Fibroblast of mammary gland (primary cell): ENCODE data around the gene LRP11.
"Not testable (repeated sequence)": the region's sequence is repeated elsewhere in the genome, so short reads cannot be mapped to it uniquely, and the experiment has no call there.

ENCODE experiments used
- DNase-seq: peaks from one replicate; pipeline ENCODE4 v3.0.0-alpha.2; 2010; ENCODE audit warnings: low read depth
- H3K4me3 ChIP-seq: 2 replicates; pipeline ENCODE4 v1.5.1; 2011; ENCODE audit warnings: low read depth, mild to moderate bottlenecking, low read length, moderate library complexity; ENCODE audit not compliant: control insufficient read depth
- CTCF ChIP-seq: conservative IDR thresholded peaks from 2 replicates; pipeline ENCODE4 v1.5.1; 2011; ENCODE audit warnings: low read depth, low read length, inconsistent platforms; ENCODE audit not compliant: control insufficient read depth, insufficient read depth

LRP11 gene

GRCh38 chr6:149847939-149848267 lies 16.3 kb downstream of the LRP11 start:
- no peak for TF ChIP-seq CTCF
- DNase-seq, result peak; percentile 69
- H3K4me3 ChIP-seq, result no peak overlapping the region

- no peak for TF ChIP-seq CTCF
- DNase-seq, result peak; percentile 95
- no peak overlapping the region for H3K4me3 ChIP-seq
Observed at GRCh38 chr6:149846321-149846720, 17.8 kb downstream of the LRP11 start.

GRCh38 chr6:149845549-149845948 lies 18.6 kb downstream of the LRP11 start:
- no peak for TF ChIP-seq CTCF
- no peak for DNase-seq
- no peak overlapping the region for H3K4me3 ChIP-seq

- DNase-seq, result no peak
- no peak overlapping the region for H3K4me3 ChIP-seq
- TF ChIP-seq CTCF, result no peak
Observed at GRCh38 chr6:149844480-149844879, 19.7 kb downstream of the LRP11 start.

- not testable (repeated sequence) for H3K4me3 ChIP-seq
- DNase-seq, result peak; percentile 71
Observed at GRCh38 chr6:149844036-149844435, 20.1 kb downstream of the LRP11 start.

GRCh38 chr6:149843051-149843633 lies 21.0 kb downstream of the LRP11 start:
- H3K4me3 ChIP-seq, result no peak overlapping the region
- no peak for TF ChIP-seq CTCF
- DNase-seq, result peak; percentile 46

GRCh38 chr6:149842331-149842730 lies 21.8 kb downstream of the LRP11 start:
- no peak for TF ChIP-seq CTCF
- DNase-seq, result no peak
- no peak overlapping the region for H3K4me3 ChIP-seq
